Activated naive CD8-positive, alpha-beta T cell (primary cell): Measurements from ENCODE around the gene ESR2.
"Not testable (repeated sequence)": the region's sequence is repeated elsewhere in the genome, so short reads cannot be mapped to it uniquely, and the experiment has no call there.

Experiments used
- H3K27ac Mint-ChIP-seq: one replicate; pipeline ENCODE4 v1.8.0; 2021; ENCODE audit warnings: mixed read lengths
- H3K27me3 Mint-ChIP-seq: one replicate; pipeline ENCODE4 v1.8.0; 2021; ENCODE audit warnings: mixed read lengths
- H3K36me3 Mint-ChIP-seq: one replicate; pipeline ENCODE4 v1.8.0; 2021; ENCODE audit warnings: mixed read lengths
- H3K4me1 Mint-ChIP-seq: one replicate; pipeline ENCODE4 v1.8.0; 2021; ENCODE audit warnings: low read depth, mixed read lengths
- H3K4me3 Mint-ChIP-seq: one replicate; pipeline ENCODE4 v1.8.0; 2021; ENCODE audit warnings: mild to moderate bottlenecking, mixed read lengths
- H3K9me3 Mint-ChIP-seq: one replicate; pipeline ENCODE4 v1.8.0; 2021; ENCODE audit warnings: low read depth, mixed read lengths

The ESR2 gene

DNA sequence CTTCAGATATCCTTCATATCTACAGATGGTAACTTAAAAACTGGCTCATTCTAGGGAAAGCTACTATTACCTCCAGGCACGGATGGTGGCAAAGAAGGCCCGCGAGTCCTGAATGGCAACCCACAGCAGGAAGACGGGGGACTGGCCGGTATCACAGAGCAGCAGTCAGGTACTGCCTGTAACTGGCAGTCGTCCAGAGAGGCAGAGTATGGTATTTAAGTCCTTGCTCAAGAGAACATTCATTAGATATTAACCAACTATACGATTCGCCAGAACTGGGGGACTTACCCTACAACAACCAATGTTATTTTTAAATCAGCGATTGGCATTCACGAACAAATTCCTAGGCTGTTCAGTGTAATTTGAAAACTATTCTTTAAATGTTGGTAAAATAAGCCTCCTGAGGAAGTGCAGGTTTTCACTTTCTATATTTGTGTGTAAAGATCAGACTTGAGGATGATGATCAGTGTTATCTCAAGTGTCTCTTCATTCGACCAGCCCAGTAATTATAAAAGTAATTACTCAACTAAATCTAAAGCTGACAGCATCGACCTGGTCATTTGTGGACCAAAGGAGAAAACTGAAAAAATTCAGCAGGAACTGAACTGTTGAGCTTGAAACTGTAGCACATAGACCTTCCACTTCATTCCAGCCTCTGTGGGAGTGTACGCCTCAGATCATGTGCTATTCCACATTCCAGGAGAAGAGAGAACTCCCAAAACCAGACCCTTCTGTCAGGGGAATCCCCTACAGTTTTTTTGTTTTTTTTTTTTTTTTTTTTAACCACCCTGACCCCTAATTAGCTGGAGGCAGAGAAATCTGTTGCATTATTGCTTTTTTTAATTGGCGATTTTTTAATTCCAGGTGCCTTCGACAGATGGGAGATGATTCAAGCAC lies 75.6 kb downstream of the ESR2 start:
- Mint-ChIP-seq H3K4me1 (no peaks in the 10 kb centered on the region), H3K27me3 (no peaks in the 10 kb centered on the region), H3K36me3 (peaks cover 20% of the 10 kb centered on the region), H3K9me3 (no peaks in the 10 kb centered on the region), H3K4me3 (no peak overlapping the region), H3K27ac (no peak overlapping the region)

DNA sequence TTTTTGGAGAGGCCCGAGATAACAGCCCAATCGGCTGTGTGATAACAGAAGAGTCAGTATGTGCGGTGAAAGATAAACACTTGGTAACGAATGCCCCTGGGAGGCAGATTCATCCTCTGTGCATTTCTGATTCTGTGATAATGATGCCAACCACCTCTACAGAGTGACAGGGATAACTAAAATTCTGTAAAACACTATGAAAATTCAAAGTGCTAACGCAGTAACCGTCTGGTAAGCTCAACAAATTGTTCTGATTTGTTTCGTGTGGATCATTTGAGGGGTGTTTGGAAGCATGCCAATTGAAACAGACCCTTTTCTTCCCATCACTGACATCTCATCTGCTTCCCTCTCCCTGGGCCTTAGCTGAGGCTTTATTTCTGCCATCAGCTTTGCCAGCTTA lies 76.3 kb downstream of the ESR2 start:
- no peak overlapping the region for H3K4me3 Mint-ChIP-seq
- no peaks in the 10 kb centered on the region for H3K27me3 Mint-ChIP-seq
- peaks cover 20% of the 10 kb centered on the region for H3K36me3 Mint-ChIP-seq
- H3K4me1 Mint-ChIP-seq: no peaks in the 10 kb centered on the region
- H3K27ac Mint-ChIP-seq: no peak overlapping the region
- no peaks in the 10 kb centered on the region for H3K9me3 Mint-ChIP-seq

DNA sequence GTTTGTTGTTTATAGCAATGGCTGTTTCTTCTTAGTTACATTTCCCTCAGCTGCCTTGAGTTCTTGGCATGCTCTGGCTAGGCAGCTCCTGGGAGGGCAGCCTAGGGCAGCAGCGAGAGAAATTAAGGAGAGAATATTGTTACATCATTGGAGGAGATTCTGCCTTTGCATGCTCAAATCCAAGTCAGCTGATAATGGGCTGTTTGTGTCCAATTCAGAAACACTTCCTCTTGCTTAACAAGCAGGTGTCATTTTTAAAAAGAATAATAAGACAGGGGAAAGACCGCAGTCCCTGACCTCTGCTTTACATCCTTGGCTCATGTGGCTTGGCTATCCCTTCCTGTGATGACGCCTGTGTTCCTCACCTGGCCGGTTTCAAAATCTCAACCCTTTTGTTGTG lies 76.9 kb downstream of the ESR2 start:
- H3K27me3 Mint-ChIP-seq: no peaks in the 10 kb centered on the region

DNA sequence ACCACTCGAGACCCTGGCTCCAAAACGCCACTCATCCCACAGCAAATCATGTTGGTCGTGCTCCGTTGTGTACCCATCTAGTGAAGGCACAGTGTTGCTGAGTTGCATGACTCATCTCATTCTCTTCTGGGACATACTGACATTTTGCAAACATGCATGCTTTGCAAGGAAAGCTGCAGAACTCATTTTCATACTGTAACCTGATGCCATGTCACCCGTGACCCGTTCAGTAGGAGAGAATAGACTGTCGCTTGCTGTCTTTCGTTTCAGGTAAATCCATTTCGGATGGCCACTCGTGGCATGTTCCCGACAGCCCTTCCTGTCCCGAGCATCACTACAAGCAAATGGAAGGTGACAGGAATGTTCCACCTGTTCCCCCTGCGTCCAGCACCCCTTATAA lies 78.2 kb downstream of the ESR2 start:
- H3K4me3 Mint-ChIP-seq: no peak overlapping the region
- H3K27ac Mint-ChIP-seq: no peak overlapping the region
- H3K9me3 Mint-ChIP-seq: no peaks in the 10 kb centered on the region
- no peaks in the 10 kb centered on the region for H3K27me3 Mint-ChIP-seq
- H3K4me1 Mint-ChIP-seq: no peaks in the 10 kb centered on the region
- peaks cover 21% of the 10 kb centered on the region for H3K36me3 Mint-ChIP-seq

More for the DNA sequence above, 76.9 kb downstream of the ESR2 start:
- no peak overlapping the region for H3K27ac Mint-ChIP-seq
- H3K4me3 Mint-ChIP-seq: no peak overlapping the region
- peaks cover 20% of the 10 kb centered on the region for H3K36me3 Mint-ChIP-seq
- H3K4me1 Mint-ChIP-seq: no peaks in the 10 kb centered on the region
- no peaks in the 10 kb centered on the region for H3K9me3 Mint-ChIP-seq

DNA sequence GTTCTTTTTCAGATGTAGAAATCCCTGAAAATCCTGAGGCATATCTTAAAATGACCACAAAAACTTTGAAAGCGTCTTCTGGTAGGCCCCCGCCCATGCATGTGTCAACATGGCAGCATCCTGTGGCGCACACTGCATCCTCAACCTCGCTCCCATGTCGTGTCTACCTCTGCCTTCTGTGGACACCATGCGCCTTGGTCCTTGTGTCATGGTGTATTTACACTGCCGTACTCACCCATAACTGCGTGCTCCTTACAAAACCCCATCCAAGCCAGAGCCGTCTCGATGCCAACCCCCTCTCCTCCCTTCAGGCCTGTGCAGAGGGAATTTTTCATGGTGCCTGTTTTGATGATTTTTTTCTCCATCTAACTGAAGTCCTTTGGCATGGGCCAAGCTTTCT lies 78.9 kb downstream of the ESR2 start:
- H3K4me1 Mint-ChIP-seq: no peaks in the 10 kb centered on the region
- no peak overlapping the region for H3K27ac Mint-ChIP-seq
- H3K4me3 Mint-ChIP-seq: no peak overlapping the region
- no peaks in the 10 kb centered on the region for H3K9me3 Mint-ChIP-seq
- H3K36me3 Mint-ChIP-seq: peaks cover 24% of the 10 kb centered on the region
- no peaks in the 10 kb centered on the region for H3K27me3 Mint-ChIP-seq

DNA sequence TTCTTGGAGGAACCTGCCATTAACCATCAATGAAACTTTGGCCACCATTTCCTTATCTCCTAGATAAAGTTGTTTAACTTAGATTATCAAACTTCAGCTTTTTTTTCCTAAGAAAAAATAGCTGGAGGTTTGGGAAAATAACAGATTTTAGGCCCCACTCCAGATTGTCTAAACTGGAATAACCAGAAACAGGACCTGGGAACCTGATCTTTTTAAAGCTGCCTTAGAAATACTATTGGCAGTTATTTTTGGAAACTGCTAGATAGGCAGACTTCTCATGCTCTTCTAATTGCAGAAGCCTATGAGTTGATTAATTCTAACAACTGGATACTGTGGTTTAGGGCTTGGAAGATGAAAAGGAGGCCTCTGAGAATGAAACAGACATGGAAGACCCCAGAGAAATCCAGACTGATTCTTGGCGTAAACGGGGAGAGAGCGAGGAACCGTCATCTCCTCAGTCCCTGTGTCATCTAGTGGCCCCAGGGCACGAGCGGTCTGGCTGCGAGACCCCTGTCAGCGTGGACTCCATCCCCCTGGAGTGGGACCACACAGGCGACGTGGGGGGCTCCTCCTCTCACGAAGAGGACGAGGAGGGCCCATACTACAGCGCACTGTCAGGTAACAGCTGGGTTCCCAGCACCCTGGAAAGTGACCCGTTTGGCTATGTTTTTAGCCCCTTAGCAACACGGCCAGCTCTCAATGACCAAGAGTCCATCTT lies 80.2 kb downstream of the ESR2 start:
- Mint-ChIP-seq H3K27ac (no peak overlapping the region), H3K36me3 (peaks cover 21% of the 10 kb centered on the region), H3K4me3 (no peak overlapping the region), H3K4me1 (no peaks in the 10 kb centered on the region), H3K27me3 (no peaks in the 10 kb centered on the region), H3K9me3 (no peaks in the 10 kb centered on the region)

DNA sequence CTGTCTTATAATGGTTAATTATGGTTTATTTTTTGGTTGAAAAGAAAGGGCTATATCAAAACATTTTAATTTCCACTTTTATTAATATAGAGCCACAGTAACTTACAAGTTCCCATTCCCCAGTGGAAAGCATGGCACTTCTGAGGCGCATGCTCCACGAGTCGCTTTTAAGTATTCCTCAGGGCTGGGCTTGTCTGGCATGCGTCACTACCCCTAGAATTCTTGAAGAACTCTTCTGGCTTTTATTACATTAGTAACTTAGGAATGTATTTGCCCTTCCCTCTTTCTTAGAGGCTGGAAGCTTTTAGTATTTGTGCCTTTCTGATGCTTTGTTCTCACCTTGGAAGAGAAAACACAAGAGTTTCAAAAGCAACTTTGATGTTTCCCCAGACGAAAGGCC lies 81.1 kb downstream of the ESR2 start:
- Mint-ChIP-seq H3K27ac (no peak overlapping the region), H3K4me3 (no peak overlapping the region), H3K36me3 (peaks cover 21% of the 10 kb centered on the region), H3K4me1 (no peaks in the 10 kb centered on the region), H3K9me3 (no peaks in the 10 kb centered on the region), H3K27me3 (no peaks in the 10 kb centered on the region)

DNA sequence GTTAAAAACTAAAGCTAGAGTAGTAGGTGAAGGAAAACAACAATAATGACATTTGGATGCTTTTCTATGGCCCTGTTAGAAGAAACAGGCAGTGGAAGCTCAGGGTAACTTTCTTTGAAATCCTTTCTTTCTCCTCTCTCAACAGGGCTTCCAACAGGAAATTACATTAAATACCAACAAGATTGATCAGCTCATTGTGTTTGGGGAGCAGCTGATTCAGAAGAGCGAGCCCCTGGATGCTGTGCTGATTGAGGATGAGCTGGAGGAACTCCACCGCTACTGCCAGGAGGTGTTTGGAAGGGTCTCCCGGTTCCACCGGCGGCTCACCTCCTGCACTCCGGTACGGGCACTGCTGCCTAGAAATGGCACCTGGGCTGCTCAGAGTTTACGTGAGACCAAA lies 81.5 kb downstream of the ESR2 start:
- no peaks in the 10 kb centered on the region for H3K9me3 Mint-ChIP-seq
- H3K4me3 Mint-ChIP-seq: no peak overlapping the region
- H3K4me1 Mint-ChIP-seq: no peaks in the 10 kb centered on the region
- peaks cover 20% of the 10 kb centered on the region for H3K36me3 Mint-ChIP-seq
- H3K27me3 Mint-ChIP-seq: no peaks in the 10 kb centered on the region
- no peak overlapping the region for H3K27ac Mint-ChIP-seq

DNA sequence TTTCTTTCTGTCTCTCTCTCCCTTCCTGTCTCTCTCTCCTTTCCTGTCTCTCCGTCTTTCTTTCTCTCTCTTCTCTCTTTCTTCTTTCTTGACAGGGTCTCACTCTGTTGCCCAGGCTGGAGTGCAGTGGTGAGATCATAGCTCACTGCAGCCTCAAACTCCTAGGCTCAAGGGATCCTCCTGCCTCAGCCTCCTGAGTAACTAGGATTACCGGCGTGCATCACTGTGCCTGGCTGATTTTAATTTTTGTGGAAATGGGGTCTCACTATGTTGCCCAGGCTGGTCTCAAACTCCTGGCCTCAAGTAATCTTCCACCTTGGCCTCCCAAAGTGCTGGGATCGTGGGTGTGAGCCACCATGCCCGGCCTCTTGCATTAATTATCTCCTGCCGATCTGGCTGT lies 83.3 kb downstream of the ESR2 start:
- not testable (repeated sequence) for H3K27ac Mint-ChIP-seq, H3K4me1 Mint-ChIP-seq, H3K9me3 Mint-ChIP-seq, H3K4me3 Mint-ChIP-seq, H3K27me3 Mint-ChIP-seq
- H3K36me3 Mint-ChIP-seq: peaks cover 14% of the 10 kb centered on the region

DNA sequence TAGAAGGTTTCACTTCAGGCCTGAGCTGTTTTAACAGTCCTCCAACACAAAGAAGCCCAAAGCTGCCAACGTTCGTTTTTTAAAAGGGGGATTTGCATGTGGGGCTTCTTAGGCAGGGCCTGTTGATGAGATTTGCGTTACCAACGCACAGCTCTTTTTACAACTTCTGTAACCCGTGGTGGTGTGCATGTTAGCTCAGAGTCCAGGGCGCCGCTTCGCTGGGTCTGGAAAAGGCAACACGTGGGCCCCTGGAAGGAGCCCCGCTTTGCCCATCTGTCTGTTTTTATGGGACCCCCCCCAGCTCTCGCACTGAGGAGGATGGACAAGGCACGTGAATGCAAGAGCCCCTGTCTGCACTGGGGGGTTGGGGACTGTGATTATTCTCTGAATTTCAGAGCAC lies 84.0 kb downstream of the ESR2 start:
- Mint-ChIP-seq H3K36me3 (peaks cover 12% of the 10 kb centered on the region), H3K4me3 (no peak overlapping the region), H3K9me3 (no peaks in the 10 kb centered on the region), H3K27me3 (no peaks in the 10 kb centered on the region), H3K27ac (no peak overlapping the region), H3K4me1 (no peaks in the 10 kb centered on the region)

DNA sequence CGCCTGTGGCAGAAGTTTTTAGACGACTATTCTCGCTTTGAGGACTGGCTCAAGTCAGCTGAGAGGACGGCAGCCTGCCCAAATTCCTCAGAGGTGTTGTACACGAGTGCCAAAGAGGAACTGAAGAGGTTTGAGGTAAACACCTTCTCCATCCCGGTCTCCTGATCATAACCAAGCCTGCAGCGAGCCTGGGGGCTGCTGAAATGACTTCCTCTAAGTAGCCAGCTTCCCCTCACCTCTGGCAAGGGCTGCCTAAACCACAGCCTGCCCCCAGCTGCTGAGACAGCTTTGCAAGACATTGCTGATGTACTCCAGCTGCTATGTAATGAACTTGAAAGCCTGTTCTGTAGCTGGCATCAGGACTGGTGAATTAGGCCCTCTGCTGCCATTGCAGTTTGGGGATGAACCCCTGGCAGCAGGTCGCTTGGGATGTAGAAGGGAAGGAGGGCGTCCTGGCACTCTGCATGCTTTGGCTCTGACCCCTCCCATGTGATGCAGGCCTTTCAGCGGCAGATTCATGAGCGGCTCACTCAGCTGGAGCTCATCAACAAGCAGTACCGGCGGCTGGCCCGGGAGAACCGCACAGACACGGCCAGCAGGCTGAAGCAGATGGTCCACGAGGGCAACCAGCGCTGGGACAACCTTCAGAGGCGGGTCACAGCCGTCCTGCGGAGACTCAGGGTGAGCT lies 84.6 kb downstream of the ESR2 start:
- Mint-ChIP-seq H3K27ac (no peak overlapping the region), H3K27me3 (no peaks in the 10 kb centered on the region), H3K4me1 (no peaks in the 10 kb centered on the region), H3K4me3 (no peak overlapping the region), H3K9me3 (no peaks in the 10 kb centered on the region), H3K36me3 (peaks cover 11% of the 10 kb centered on the region)

DNA sequence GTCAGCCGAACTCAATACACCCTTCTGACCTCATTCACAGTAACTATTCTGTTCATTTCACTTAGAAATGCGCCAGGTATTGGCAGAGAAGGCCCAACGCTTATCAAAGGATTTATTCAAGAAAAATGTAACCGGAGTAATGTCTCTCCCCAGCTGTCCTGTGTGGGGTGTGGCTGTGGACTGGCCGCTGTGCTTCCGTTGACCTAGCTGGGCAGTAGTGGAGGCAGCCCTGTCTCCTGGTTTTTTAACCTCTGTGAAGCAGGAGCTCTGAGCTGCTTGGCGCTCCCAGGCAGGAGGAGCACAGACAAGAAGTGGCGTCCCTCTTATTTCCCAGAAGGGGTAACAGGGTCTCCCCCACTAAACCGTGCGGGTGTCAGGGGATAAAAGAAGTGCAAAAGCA lies 85.2 kb downstream of the ESR2 start:
- H3K4me3 Mint-ChIP-seq: no peak overlapping the region
- no peaks in the 10 kb centered on the region for H3K4me1 Mint-ChIP-seq
- no peak overlapping the region for H3K27ac Mint-ChIP-seq
- peaks cover 11% of the 10 kb centered on the region for H3K36me3 Mint-ChIP-seq
- H3K9me3 Mint-ChIP-seq: no peaks in the 10 kb centered on the region
- no peaks in the 10 kb centered on the region for H3K27me3 Mint-ChIP-seq

DNA sequence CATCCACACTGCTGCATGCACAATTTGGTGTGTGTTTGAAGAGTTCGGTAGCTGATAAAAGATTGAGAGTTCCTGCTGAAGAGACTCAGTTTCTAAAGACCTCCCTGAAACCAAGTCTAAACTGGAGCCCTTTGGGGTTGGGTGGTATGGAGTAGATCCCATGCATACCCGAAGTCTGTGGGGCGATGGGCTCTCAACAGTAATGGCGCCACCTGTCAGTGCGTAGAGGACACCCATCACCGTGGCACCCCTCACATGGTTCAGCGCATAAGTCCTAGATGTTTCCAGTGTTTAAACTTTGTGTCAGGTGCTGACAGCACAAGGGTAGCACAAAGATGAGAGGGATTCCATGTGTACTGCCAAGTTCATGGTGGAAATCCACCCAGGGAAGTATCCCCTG lies 85.9 kb downstream of the ESR2 start:
- Mint-ChIP-seq H3K27ac (no peak overlapping the region), H3K27me3 (no peaks in the 10 kb centered on the region), H3K36me3 (peaks cover 11% of the 10 kb centered on the region), H3K9me3 (no peaks in the 10 kb centered on the region), H3K4me1 (no peaks in the 10 kb centered on the region), H3K4me3 (no peak overlapping the region)

DNA sequence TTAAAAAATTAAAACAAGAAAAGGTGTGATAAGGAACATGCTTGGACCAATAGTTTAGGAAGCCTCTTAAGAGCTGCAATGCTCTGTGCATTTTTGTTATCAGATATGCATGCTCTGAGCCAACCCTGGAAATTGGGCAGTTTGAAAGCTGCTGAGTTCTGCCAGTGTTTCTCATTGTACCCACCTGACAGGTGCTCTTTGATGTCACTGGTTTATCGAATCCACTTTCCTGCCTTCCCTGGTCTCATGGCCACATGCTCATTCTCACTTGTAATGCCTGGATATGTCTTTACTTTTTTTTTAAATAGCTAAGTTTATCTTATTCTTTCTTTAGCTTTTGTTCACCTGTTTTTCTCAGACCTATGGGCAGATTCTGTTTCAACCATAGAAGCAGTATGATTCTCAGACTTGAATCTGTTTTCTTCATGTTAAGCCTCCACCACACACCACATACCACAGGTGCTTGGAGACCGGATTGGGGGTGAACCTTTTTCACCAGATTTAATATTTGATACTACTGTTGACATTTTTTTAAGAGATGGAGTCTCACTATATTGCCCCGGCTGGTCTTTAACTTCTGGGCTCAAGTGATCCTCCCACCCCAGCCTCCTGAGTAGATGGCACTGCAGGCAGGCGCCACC lies 90.7 kb downstream of the ESR2 start:
- Mint-ChIP-seq H3K9me3 (no peaks in the 10 kb centered on the region), H3K4me3 (no peak overlapping the region), H3K4me1 (peaks cover 10% of the 10 kb centered on the region), H3K27me3 (no peaks in the 10 kb centered on the region), H3K36me3 (peaks cover 2% of the 10 kb centered on the region), H3K27ac (no peak overlapping the region)

DNA sequence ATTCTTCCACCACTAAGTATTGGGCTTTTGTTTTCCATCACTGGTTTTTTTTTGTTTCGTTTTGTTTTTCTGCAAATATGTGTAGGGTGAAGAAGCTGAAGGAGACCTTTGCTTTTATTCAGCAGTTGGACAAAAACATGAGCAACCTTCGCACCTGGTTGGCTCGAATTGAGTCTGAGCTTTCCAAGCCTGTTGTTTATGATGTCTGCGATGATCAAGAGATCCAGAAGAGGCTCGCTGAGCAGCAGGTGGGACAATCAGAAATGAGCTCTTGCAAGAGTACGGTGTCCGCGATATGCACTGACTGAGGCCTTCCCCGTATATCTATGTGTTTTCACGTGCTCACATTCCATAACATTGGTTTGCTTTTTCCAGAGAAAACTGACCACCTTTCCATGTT lies 91.5 kb downstream of the ESR2 start:
- no peaks in the 10 kb centered on the region for H3K27me3 Mint-ChIP-seq
- H3K27ac Mint-ChIP-seq: no peak overlapping the region
- no peaks in the 10 kb centered on the region for H3K9me3 Mint-ChIP-seq
- no peak overlapping the region for H3K4me3 Mint-ChIP-seq
- H3K4me1 Mint-ChIP-seq: peaks cover 10% of the 10 kb centered on the region
- H3K36me3 Mint-ChIP-seq: no peaks in the 10 kb centered on the region
